HG02840 (cell line): ENCODE data around the gene PLCG2.
"Not testable (repeated sequence)": the region's sequence is repeated elsewhere in the genome, so short reads cannot be mapped to it uniquely, and the experiment has no call there.

Source experiments
- ATAC-seq: cut with Tn5 transposase; IDR thresholded peaks from one replicate; pipeline ENCODE4 v1.9.1; 2021; ENCODE audit warnings: mild to moderate bottlenecking, moderate library complexity, moderate number of reproducible peaks; ENCODE audit not compliant: unreplicated experiment, low FRiP score

PLCG2 gene

GRCh38 chr16:81752876-81753227 is 26.2 kb upstream of the PLCG2 start:
- no peak for ATAC-seq

- no peak for ATAC-seq
Observed at GRCh38 chr16:81754858-81755257, 24.2 kb upstream of the PLCG2 start.

- no peak for ATAC-seq
Observed at GRCh38 chr16:81755915-81756614, 23.0 kb upstream of the PLCG2 start.

- ATAC-seq, result no peak
Observed at GRCh38 chr16:81756615-81757356, 22.3 kb upstream of the PLCG2 start.

GRCh38 chr16:81758376-81758775 is 20.7 kb upstream of the PLCG2 start:
- ATAC-seq, result no peak

GRCh38 chr16:81762322-81762721 is 16.8 kb upstream of the PLCG2 start:
- ATAC-seq, result not testable (repeated sequence)

- no peak for ATAC-seq
Observed at GRCh38 chr16:81765111-81765919, 13.8 kb upstream of the PLCG2 start.

GRCh38 chr16:81765969-81766368 is 13.1 kb upstream of the PLCG2 start:
- no peak for ATAC-seq

GRCh38 chr16:81767987-81768592 is 11.0 kb upstream of the PLCG2 start:
- no peak for ATAC-seq

- ATAC-seq, result no peak
Observed at GRCh38 chr16:81770008-81770407, 9.1 kb upstream of the PLCG2 start.

- ATAC-seq, result no peak
Observed at GRCh38 chr16:81774348-81774747, 4.7 kb upstream of the PLCG2 start.

- ATAC-seq, result no peak
Observed at GRCh38 chr16:81775570-81775969, 3.5 kb upstream of the PLCG2 start.

GRCh38 chr16:81778231-81778630 is 860 bp upstream of the PLCG2 start:
- ATAC-seq, result no peak

- ATAC-seq, result no peak
Observed at GRCh38 chr16:81779536-81780320, 637 bp downstream of the PLCG2 start.

- ATAC-seq, result no peak
Observed at GRCh38 chr16:81780350-81780749, 1.3 kb downstream of the PLCG2 start.

- ATAC-seq, result no peak
Observed at GRCh38 chr16:81782236-81782635, 3.1 kb downstream of the PLCG2 start.

- ATAC-seq, result no peak
Observed at GRCh38 chr16:81784072-81784795, 5.1 kb downstream of the PLCG2 start.

- no peak for ATAC-seq
Observed at GRCh38 chr16:81785138-81785924, 6.2 kb downstream of the PLCG2 start.

GRCh38 chr16:81786321-81786720 is 7.2 kb downstream of the PLCG2 start:
- ATAC-seq, result no peak
